NOMO-1 (cell line): ENCODE data around the gene CDC42BPG.

ENCODE experiments used
- DNase-seq, 2 experiments: peaks; one replicate each; lab custom pipeline; 2025; ENCODE audit not compliant: unreplicated experiment in 2 of 2; lab: John Stamatoyannopoulos, UW

The CDC42BPG gene

GRCh38 chr11:64864473-64865285, 20.2 kb upstream of the CDC42BPG start:
- DNase-seq = peak; percentile 65 to 68

GRCh38 chr11:64864135-64864472, 19.7 kb upstream of the CDC42BPG start:
- DNase-seq = no peak

GRCh38 chr11:64863391-64864060, 19.1 kb upstream of the CDC42BPG start:
- no peak for DNase-seq

GRCh38 chr11:64862987-64863390, 18.5 kb upstream of the CDC42BPG start:
- no peak for DNase-seq

- no peak for DNase-seq
Measured at GRCh38 chr11:64861227-64861975, 16.9 kb upstream of the CDC42BPG start.

GRCh38 chr11:64859542-64860414, 15.3 kb upstream of the CDC42BPG start:
- DNase-seq = peak; percentile 80 to 90

GRCh38 chr11:64858467-64859263, 14.2 kb upstream of the CDC42BPG start:
- no peak for DNase-seq

- DNase-seq = no peak
Measured at GRCh38 chr11:64857485-64857884, 13.0 kb upstream of the CDC42BPG start.

GRCh38 chr11:64856382-64857227, 12.2 kb upstream of the CDC42BPG start:
- peak; percentile 58 for DNase-seq

- DNase-seq = no peak
Measured at GRCh38 chr11:64855596-64856304, 11.3 kb upstream of the CDC42BPG start.

GRCh38 chr11:64854534-64855502, 10.4 kb upstream of the CDC42BPG start:
- DNase-seq = peak; percentile 35 to 38

GRCh38 chr11:64854157-64854533, 9.7 kb upstream of the CDC42BPG start:
- DNase-seq = no peak

GRCh38 chr11:64853709-64854108, 9.3 kb upstream of the CDC42BPG start:
- DNase-seq = no peak

GRCh38 chr11:64852804-64853509, 8.5 kb upstream of the CDC42BPG start:
- DNase-seq = no peak

- DNase-seq = no peak
Measured at GRCh38 chr11:64851831-64852351, 7.4 kb upstream of the CDC42BPG start.

- DNase-seq = no peak
Measured at GRCh38 chr11:64850979-64851567, 6.6 kb upstream of the CDC42BPG start.
